DND-41 (cell line): ENCODE data around the gene RPL35.
"Not testable (repeated sequence)": the region's sequence is repeated elsewhere in the genome, so short reads cannot be mapped to it uniquely, and the experiment has no call there.

Experiments used
- ATAC-seq: fragments of 200-7000 bp; cut with Tn5 transposase; 3 replicates; pipeline ENCODE4 v1.9.1; 2021; ENCODE audit warnings: low read depth; ENCODE audit not compliant: insufficient read depth
- DNase-seq: peaks from one replicate; pipeline ENCODE4 v3.0.0-alpha.2; 2020
- H2AFZ ChIP-seq: 2 replicates; pipeline ENCODE4 v1.6.0; 2012; ENCODE audit warnings: low read depth, low read length
- H3K27ac ChIP-seq: 2 replicates; pipeline ENCODE4 v1.5.1; 2012; ENCODE audit warnings: low read length, inconsistent platforms
- H3K27me3 ChIP-seq: fragments of 200-600 bp; sonication (generic); 2 replicates; pipeline ENCODE4 v1.6.0; 2012; ENCODE audit warnings: low read length, mild to moderate bottlenecking, inconsistent platforms; ENCODE audit not compliant: insufficient read depth, poor library complexity
- H3K36me3 ChIP-seq: 2 replicates; pipeline ENCODE4 v1.5.1; 2012; ENCODE audit warnings: low read length, inconsistent platforms; ENCODE audit not compliant: insufficient read depth
- H3K4me1 ChIP-seq: 2 replicates; pipeline ENCODE4 v1.5.1; 2012; ENCODE audit warnings: mild to moderate bottlenecking, low read length; ENCODE audit not compliant: insufficient read depth
- H3K4me2 ChIP-seq: 2 replicates; pipeline ENCODE4 v1.6.0; 2012; ENCODE audit warnings: mild to moderate bottlenecking, moderate library complexity, low read length, inconsistent platforms; ENCODE audit not compliant: insufficient read depth
- H3K4me3 ChIP-seq, 2 experiments: fragments of 200-600 bp in 1 of 2; shearing (Covaris generic) in 1 of 2; 2 replicates each; pipeline ENCODE4 v1.5.1; 2012 to 2016; ENCODE audit warnings: inconsistent platforms in 2 of 2, low read length in 2 of 2, mild to moderate bottlenecking in 2 of 2, low read depth in 1 of 2, moderate library complexity in 1 of 2
- H3K79me2 ChIP-seq: 2 replicates; pipeline ENCODE4 v1.6.0; 2012; ENCODE audit warnings: low read length, inconsistent platforms; ENCODE audit not compliant: insufficient read depth
- H3K9ac ChIP-seq: 2 replicates; pipeline ENCODE4 v1.6.0; 2012; ENCODE audit warnings: low read depth, mild to moderate bottlenecking, inconsistent platforms, low read length, moderate library complexity
- H3K9me3 ChIP-seq: 2 replicates; pipeline ENCODE4 v1.5.1; 2012; ENCODE audit warnings: low read length, moderate library complexity, mild to moderate bottlenecking, inconsistent platforms; ENCODE audit not compliant: insufficient read depth, severe bottlenecking
- H4K20me1 ChIP-seq: 2 replicates; pipeline ENCODE4 v1.6.0; 2012; ENCODE audit warnings: low read length; ENCODE audit not compliant: insufficient read depth
- CTCF ChIP-seq: IDR thresholded peaks from 2 replicates; pipeline ENCODE4 v1.5.1; 2012; ENCODE audit warnings: borderline replicate concordance, low read length, moderate library complexity, mild to moderate bottlenecking; ENCODE audit not compliant: poor library complexity, severe bottlenecking; ENCODE audit errors: extremely low read depth
- EZH2 ChIP-seq: IDR thresholded peaks from 3 replicates; pipeline ENCODE4 v1.6.1; 2012; ENCODE audit warnings: borderline replicate concordance, low read depth, mild to moderate bottlenecking, moderate library complexity, low read length, inconsistent platforms; ENCODE audit not compliant: severe bottlenecking

RPL35 gene

GRCh38 chr9:124852121-124852828 is 9.5 kb downstream of the RPL35 start:
- Histone ChIP-seq H2AFZ (peak overlapping the region; percentile 88), H3K9me3 (no peaks in the 10 kb centered on the region), H3K27ac (peak overlapping the region; percentile 8; the same call in 1 of the 2 replicates), H3K27me3 (no peaks in the 10 kb centered on the region), H3K79me2 (no peaks in the 10 kb centered on the region), H4K20me1 (peaks cover 20% of the 10 kb centered on the region), H3K4me2 (peak overlapping the region; percentile 97), H3K9ac (peak overlapping the region; percentile 58), H3K36me3 (peaks cover 12% of the 10 kb centered on the region), H3K4me3 (peak overlapping the region in 1 of 2 experiments; percentile 57; a peak in 2 of 4 replicates), H3K4me1 (peaks cover 16% of the 10 kb centered on the region)
- DNase-seq = no peak
- no peak for TF ChIP-seq EZH2
- no peak for TF ChIP-seq CTCF
- ATAC-seq = no peak

- Histone ChIP-seq H3K36me3 (no peaks in the 10 kb centered on the region), H3K4me2 (no peak overlapping the region), H3K4me1 (peaks cover 16% of the 10 kb centered on the region), H4K20me1 (no peaks in the 10 kb centered on the region), H3K79me2 (no peaks in the 10 kb centered on the region), H3K27me3 (no peaks in the 10 kb centered on the region), H3K27ac (no peak overlapping the region), H3K9me3 (no peaks in the 10 kb centered on the region), H3K9ac (no peak overlapping the region), H3K4me3 (no peak overlapping the region), H2AFZ (no peak overlapping the region)
- no peak for DNase-seq
- TF ChIP-seq EZH2 (no peak), CTCF (no peak)
- ATAC-seq = no peak
These were observed 12.0 kb downstream of the RPL35 start for GRCh38 chr9:124849801-124850200.

- Histone ChIP-seq H3K4me2 (no peak overlapping the region), H3K9me3 (no peaks in the 10 kb centered on the region), H3K36me3 (no peaks in the 10 kb centered on the region), H3K9ac (no peak overlapping the region), H3K27ac (no peak overlapping the region), H4K20me1 (no peaks in the 10 kb centered on the region), H2AFZ (no peak overlapping the region), H3K27me3 (no peaks in the 10 kb centered on the region), H3K4me3 (no peak overlapping the region), H3K79me2 (no peaks in the 10 kb centered on the region), H3K4me1 (peaks cover 1% of the 10 kb centered on the region)
- ATAC-seq (no peak), DNase-seq (no peak)
- TF ChIP-seq CTCF = no peak
- no peak for TF ChIP-seq EZH2
These were observed 14.8 kb downstream of the RPL35 start for GRCh38 chr9:124846969-124847368.

- not testable (repeated sequence) for H2AFZ ChIP-seq, H3K9ac ChIP-seq, DNase-seq, H3K4me1 ChIP-seq, H3K27ac ChIP-seq, H3K4me3 ChIP-seq, H3K4me2 ChIP-seq, H4K20me1 ChIP-seq, H3K27me3 ChIP-seq, H3K9me3 ChIP-seq, H3K36me3 ChIP-seq, ATAC-seq, H3K79me2 ChIP-seq
These were observed 15.3 kb downstream of the RPL35 start for GRCh38 chr9:124846467-124846866.
